ENCODE results near the gene DMPK. TPM values are rescaled to one million over a fixed set of nuclear protein-coding genes. Genes with fewer than 3 reads are reported as not detected.

The DMPK gene
- total RNA-seq, 1 experiment from 2014 or later = 119 TPM

- no peaks in the 10 kb centered on the region for H3K9me3 ChIP-seq (ENCODE audit: control insufficient read depth, insufficient read depth, low read depth, low read length)
- H3K4me1 ChIP-seq (ENCODE audit: control insufficient read depth, insufficient read depth, low read length) = peaks cover 22% of the 10 kb centered on the region
- no peaks in the 10 kb centered on the region for H3K36me3 ChIP-seq (ENCODE audit: control insufficient read depth, insufficient read depth, low read length)
- no TSS peak for BruUV-seq (replicated peaks)
- CTCF ChIA-PET = no interaction called here
- DNase-seq (ENCODE audit: low read depth, low spot score) = no peak
- no peak overlapping the region for H3K27ac ChIP-seq (ENCODE audit: low read length)
- intact Hi-C loops (cut with micrococcal nuclease; ENCODE audit: unreplicated experiment) = loop anchor here (10.0 kb wide), 1 partner anchor 59 kb away; no protein-coding TSS in a partner anchor
- H3K4me3 ChIP-seq (ENCODE audit: low read depth in 2 of 2, low read length in 2 of 2) = no peak overlapping the region
- no peak for ATAC-seq
- POLR2A ChIA-PET = no interaction called here
- TF ChIP-seq CTCF (IDR thresholded peaks at IDR 0.05) = no peak
- TF ChIP-seq POLR2AphosphoS5 (IDR thresholded peaks at IDR 0.05; ENCODE audit: low read depth, low read length) = no peak
- no peak for TF ChIP-seq TCF7L2 (IDR thresholded peaks at IDR 0.05; ENCODE audit: low read depth, low read length)
- no peak for TF ChIP-seq REST (IDR thresholded peaks at IDR 0.05; ENCODE audit: insufficient read depth in 1 of 2, low read depth in 2 of 2, low read length in 1 of 2)
- TF ChIP-seq SIN3A (IDR thresholded peaks at IDR 0.05; ENCODE audit: borderline replicate concordance, insufficient read depth, low read depth, low read length) = no peak
- no peaks in the 10 kb centered on the region for H3K27me3 ChIP-seq (ENCODE audit: control insufficient read depth, insufficient read depth, low read length)
- in situ Hi-C loops (cut with HindIII; ENCODE audit: low pct_unique_long_range_greater_than_20kb, low sequenced_read_pairs) = no loop called here
These were observed 18.5 kb downstream of the DMPK start for GRCh38 chr19:45763691-45764294.

DNA sequence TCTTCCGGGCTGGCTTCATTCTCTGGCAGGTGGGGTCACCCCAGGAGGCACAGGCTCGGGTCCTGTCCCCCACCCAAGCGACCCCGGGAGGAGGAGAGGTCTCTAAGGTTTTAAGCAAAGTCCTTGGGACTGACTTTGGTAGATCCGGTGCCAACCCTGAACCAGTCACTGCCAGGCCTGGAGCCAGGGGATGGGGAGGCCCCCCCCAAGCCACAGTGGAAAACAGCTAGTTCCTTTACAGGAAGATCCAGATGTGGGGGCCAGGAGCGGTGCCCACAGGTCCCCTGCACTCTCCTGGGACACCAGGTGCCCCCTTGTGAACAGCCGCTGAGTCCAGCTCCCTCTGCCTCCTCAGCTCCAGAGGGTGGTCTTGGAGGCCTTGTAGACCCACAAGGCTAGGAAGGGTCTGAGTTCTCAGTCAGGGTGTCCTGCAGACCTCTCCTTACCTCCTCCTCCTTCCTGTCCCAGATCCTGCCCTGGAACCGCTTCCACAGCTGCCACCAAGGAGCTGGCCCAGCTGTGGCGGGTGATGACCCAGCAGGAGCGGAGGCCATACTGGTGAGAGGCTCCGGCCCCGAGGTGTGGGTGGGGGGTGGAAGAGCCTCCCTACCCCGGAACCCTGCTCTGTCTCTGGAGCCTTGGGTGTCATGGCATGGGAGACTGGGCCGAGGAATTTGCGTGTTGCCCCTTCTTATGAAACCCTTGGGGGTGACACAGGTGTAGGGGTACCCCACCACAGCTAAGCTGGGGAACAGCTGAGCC is 19.2 kb downstream of the DMPK start:
- DNase-seq (ENCODE audit: low read depth, low spot score) = no peak
- TF ChIP-seq REST (IDR thresholded peaks at IDR 0.05; ENCODE audit: insufficient read depth in 1 of 2, low read depth in 2 of 2, low read length in 1 of 2) (no peak), CTCF (IDR thresholded peaks at IDR 0.05) (no peak), POLR2AphosphoS5 (IDR thresholded peaks at IDR 0.05; ENCODE audit: low read depth, low read length) (no peak), SIN3A (IDR thresholded peaks at IDR 0.05; ENCODE audit: borderline replicate concordance, insufficient read depth, low read depth, low read length) (no peak), TCF7L2 (IDR thresholded peaks at IDR 0.05; ENCODE audit: low read depth, low read length) (no peak)
- no peaks in the 10 kb centered on the region for H3K36me3 ChIP-seq (ENCODE audit: control insufficient read depth, insufficient read depth, low read length)
- BruUV-seq (replicated peaks) = no TSS peak
- intact Hi-C loops (cut with micrococcal nuclease; ENCODE audit: unreplicated experiment) = loop anchor here (10.0 kb wide), 1 partner anchor 58 kb away; no protein-coding TSS in a partner anchor
- ChIA-PET CTCF (no interaction called here), POLR2A (interaction anchor here (0.5 kb wide), 1 partner anchor 13 kb away, joined by 10 read pairs; no protein-coding TSS in a partner anchor)
- no peaks in the 10 kb centered on the region for H3K9me3 ChIP-seq (ENCODE audit: control insufficient read depth, insufficient read depth, low read depth, low read length)
- no peaks in the 10 kb centered on the region for H3K27me3 ChIP-seq (ENCODE audit: control insufficient read depth, insufficient read depth, low read length)
- H3K4me3 ChIP-seq (ENCODE audit: low read depth in 2 of 2, low read length in 2 of 2) = no peak overlapping the region
- in situ Hi-C loops (cut with HindIII; ENCODE audit: low pct_unique_long_range_greater_than_20kb, low sequenced_read_pairs) = no loop called here
- no peak overlapping the region for H3K27ac ChIP-seq (ENCODE audit: low read length)
- peaks cover 22% of the 10 kb centered on the region for H3K4me1 ChIP-seq (ENCODE audit: control insufficient read depth, insufficient read depth, low read length)
- no peak for ATAC-seq
